Trophoblast cell (in vitro differentiated cells and primary cell): ENCODE data around the gene INTS2.

Source experiments
- DNase-seq, 2 donors: peaks; one replicate each; pipeline ENCODE4 v3.0.0-alpha.2; 2016
- H2AFZ ChIP-seq: 2 replicates; pipeline ENCODE4 v1.6.1; 2013; ENCODE audit warnings: low read length, moderate library complexity, mild to moderate bottlenecking; ENCODE audit not compliant: insufficient read depth, poor library complexity
- H2AK5ac ChIP-seq: 2 replicates; pipeline ENCODE4 v1.6.1; 2013; ENCODE audit warnings: mild to moderate bottlenecking, low read length
- H2BK120ac ChIP-seq: 2 replicates; pipeline ENCODE4 v1.6.1; 2013; ENCODE audit warnings: low read length, mild to moderate bottlenecking, moderate library complexity; ENCODE audit not compliant: insufficient read depth, poor library complexity
- H2BK12ac ChIP-seq: 2 replicates; pipeline ENCODE4 v1.6.1; 2013; ENCODE audit warnings: mild to moderate bottlenecking, low read length, moderate library complexity
- H2BK5ac ChIP-seq: 2 replicates; pipeline ENCODE4 v1.6.1; 2013; ENCODE audit warnings: low read length, low read depth, moderate library complexity, mild to moderate bottlenecking; ENCODE audit not compliant: poor library complexity
- H3K14ac ChIP-seq: 2 replicates; pipeline ENCODE4 v1.6.1; 2013; ENCODE audit warnings: mild to moderate bottlenecking, low read length
- H3K18ac ChIP-seq: 2 replicates; pipeline ENCODE4 v1.6.1; 2013; ENCODE audit warnings: mild to moderate bottlenecking, low read length
- H3K23ac ChIP-seq: 2 replicates; pipeline ENCODE4 v1.6.1; 2013; ENCODE audit warnings: low read length
- H3K27ac ChIP-seq: 2 replicates; pipeline ENCODE4 v1.5.1; 2013; ENCODE audit warnings: low read depth, mild to moderate bottlenecking, inconsistent platforms, low read length, moderate library complexity
- H3K27me3 ChIP-seq: 2 replicates; pipeline ENCODE4 v1.6.1; 2013; ENCODE audit warnings: inconsistent platforms, mild to moderate bottlenecking, low read length, moderate library complexity; ENCODE audit not compliant: insufficient read depth
- H3K36me3 ChIP-seq, 2 experiments: 1 replicate in 1 of 2; 2 replicates in 1 of 2; pipeline ENCODE4 v1.6.1; 2013; ENCODE audit warnings: low read length in 2 of 2, mild to moderate bottlenecking in 2 of 2, moderate library complexity in 1 of 2; ENCODE audit not compliant: insufficient read depth in 2 of 2, control insufficient read depth in 1 of 2
- H3K4ac ChIP-seq: 2 replicates; pipeline ENCODE4 v1.6.1; 2013; ENCODE audit warnings: low read depth, mild to moderate bottlenecking, low read length, moderate library complexity
- H3K4me1 ChIP-seq, 2 experiments: 1 replicate in 1 of 2; 2 replicates in 1 of 2; pipeline ENCODE4 v1.6.1; 2013; ENCODE audit warnings: low read length in 2 of 2, mild to moderate bottlenecking in 2 of 2, moderate library complexity in 1 of 2; ENCODE audit not compliant: insufficient read depth in 2 of 2, control insufficient read depth in 1 of 2
- H3K4me2 ChIP-seq: 2 replicates; pipeline ENCODE4 v1.6.1; 2013; ENCODE audit warnings: inconsistent platforms, mild to moderate bottlenecking, low read length, moderate library complexity
- H3K4me3 ChIP-seq: 2 replicates; pipeline ENCODE4 v1.5.1; 2013; ENCODE audit warnings: mild to moderate bottlenecking, low read depth, low read length, inconsistent platforms
- H3K79me1 ChIP-seq: one replicate; pipeline ENCODE4 v1.6.1; 2013; ENCODE audit warnings: low read length
- H3K79me2 ChIP-seq: 2 replicates; pipeline ENCODE4 v1.6.1; 2013; ENCODE audit warnings: low read length, mild to moderate bottlenecking; ENCODE audit not compliant: control insufficient read depth, insufficient read depth, poor library complexity
- H3K9ac ChIP-seq: 2 replicates; pipeline ENCODE4 v1.6.1; 2013; ENCODE audit warnings: mild to moderate bottlenecking, low read length
- H3K9me3 ChIP-seq: 2 replicates; pipeline ENCODE4 v1.6.1; 2013; ENCODE audit warnings: low read depth, mild to moderate bottlenecking, control low read depth, inconsistent platforms, low read length; ENCODE audit not compliant: insufficient read depth
- H4K12ac ChIP-seq: 2 replicates; pipeline ENCODE4 v1.6.1; 2013; ENCODE audit warnings: low read depth, mild to moderate bottlenecking, low read length, moderate library complexity
- H4K8ac ChIP-seq: 2 replicates; pipeline ENCODE4 v1.6.1; 2013; ENCODE audit warnings: low read depth, mild to moderate bottlenecking, low read length, moderate library complexity
- H4K91ac ChIP-seq: one replicate; pipeline ENCODE4 v1.6.1; 2013; ENCODE audit warnings: low read depth, mild to moderate bottlenecking, low read length, moderate library complexity
- WGBS: extraction: QIAGEN DNeasy Blood & Tissue Kit; methylation state at CpG from one replicate; pipeline ENCODE4 v1.1.7; 2013; ENCODE audit warnings: missing lambda C conversion rate; ENCODE audit not compliant: insufficient read length, insufficient coverage; ENCODE audit errors: extremely low coverage; 5-methylcytosine and 5-hydroxymethylcytosine counted together

Gene INTS2

DNA sequence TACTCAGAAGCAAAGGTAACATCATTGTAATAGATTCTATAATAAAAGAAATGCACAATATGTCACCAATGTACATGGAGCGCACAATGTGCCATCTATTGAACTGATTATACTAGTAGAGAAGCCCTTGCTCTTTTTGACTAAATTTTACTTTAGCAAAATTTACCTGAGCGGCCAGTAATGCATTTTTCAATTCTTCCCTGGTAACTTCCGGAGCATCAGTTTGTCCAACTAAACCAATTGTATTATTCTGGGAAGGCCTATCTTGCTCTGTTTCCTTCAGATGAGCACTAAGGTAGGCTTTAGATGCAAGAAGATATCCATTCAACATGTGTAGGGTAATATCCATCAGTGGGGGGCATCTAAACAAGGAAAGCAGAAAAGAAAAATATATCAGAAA is 55.7 kb downstream of the INTS2 start:
- H3K4me3 ChIP-seq = no peak overlapping the region
- H4K8ac ChIP-seq = no peak overlapping the region
- H2AFZ ChIP-seq = no peak overlapping the region
- DNase-seq = no peak
- H3K79me1 ChIP-seq = no peaks in the 10 kb centered on the region
- no peak overlapping the region for H3K14ac ChIP-seq
- no peak overlapping the region for H2BK120ac ChIP-seq
- no peak overlapping the region for H4K91ac ChIP-seq
- H3K23ac ChIP-seq = no peak overlapping the region
- peaks cover 5 to 6% of the 10 kb centered on the region in 2 experiments for H3K36me3 ChIP-seq
- H3K79me2 ChIP-seq = no peaks in the 10 kb centered on the region
- no peak overlapping the region for H3K27ac ChIP-seq
- no peak overlapping the region for H3K4me2 ChIP-seq
- H3K27me3 ChIP-seq = no peaks in the 10 kb centered on the region
- H2BK5ac ChIP-seq = no peak overlapping the region
- H3K18ac ChIP-seq = no peak overlapping the region
- H2AK5ac ChIP-seq = no peak overlapping the region
- WGBS = no CpG with 5 or more reads among the region's 3 CpGs
- H2BK12ac ChIP-seq = no peak overlapping the region
- no peaks in the 10 kb centered on the region for H3K4me1 ChIP-seq
- no peaks in the 10 kb centered on the region for H3K9me3 ChIP-seq
- H3K4ac ChIP-seq = no peak overlapping the region
- H3K9ac ChIP-seq = no peak overlapping the region
- no peak overlapping the region for H4K12ac ChIP-seq

- H4K8ac ChIP-seq = no peak overlapping the region
- no peaks in the 10 kb centered on the region for H3K79me1 ChIP-seq
- no peak overlapping the region for H3K4ac ChIP-seq
- no peaks in the 10 kb centered on the region for H3K4me1 ChIP-seq
- H2BK5ac ChIP-seq = no peak overlapping the region
- no peak overlapping the region for H2AFZ ChIP-seq
- DNase-seq = peak in 1 of 2 donors; percentile 70
- H3K27me3 ChIP-seq = no peaks in the 10 kb centered on the region
- H2BK120ac ChIP-seq = no peak overlapping the region
- no peak overlapping the region for H3K9ac ChIP-seq
- no peak overlapping the region for H3K4me2 ChIP-seq
- no peak overlapping the region for H3K18ac ChIP-seq
- no peaks in the 10 kb centered on the region for H3K79me2 ChIP-seq
- no peak overlapping the region for H4K91ac ChIP-seq
- no peak overlapping the region for H2AK5ac ChIP-seq
- H3K14ac ChIP-seq = no peak overlapping the region
- peaks cover 2 to 7% of the 10 kb centered on the region in 2 experiments for H3K36me3 ChIP-seq
- no peak overlapping the region for H3K4me3 ChIP-seq
- H3K27ac ChIP-seq = no peak overlapping the region
- H4K12ac ChIP-seq = no peak overlapping the region
- no peak overlapping the region for H2BK12ac ChIP-seq
- no peak overlapping the region for H3K23ac ChIP-seq
- WGBS = no CpG with 5 or more reads among the region's 3 CpGs
- H3K9me3 ChIP-seq = no peaks in the 10 kb centered on the region
Observed at GRCh38 chr17:61869138-61869537, 58.6 kb downstream of the INTS2 start.

DNA sequence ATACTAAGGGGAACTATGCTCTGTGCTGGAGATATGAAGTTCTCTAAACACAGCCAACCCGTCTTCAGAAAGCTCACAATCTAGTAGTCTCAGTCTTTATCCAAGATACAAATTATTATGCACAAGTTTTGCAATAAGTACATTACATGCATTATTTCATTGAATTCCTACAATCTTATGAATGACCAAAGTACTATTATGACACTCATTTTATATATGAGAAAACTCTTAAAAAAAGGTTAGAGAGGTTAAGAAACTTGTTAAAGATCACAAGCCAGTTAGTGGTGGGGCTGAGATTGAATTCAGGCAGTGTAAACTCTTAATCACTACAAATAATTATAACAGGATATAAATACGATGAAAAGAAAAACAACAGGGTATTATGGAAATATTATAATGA is 59.7 kb downstream of the INTS2 start:
- Histone ChIP-seq H3K4me1 (no peaks in the 10 kb centered on the region), H3K23ac (no peak overlapping the region), H2BK12ac (no peak overlapping the region), H3K4ac (no peak overlapping the region), H2BK5ac (no peak overlapping the region), H3K36me3 (peaks cover 2 to 7% of the 10 kb centered on the region in 2 experiments), H4K91ac (no peak overlapping the region), H3K9ac (no peak overlapping the region), H2AK5ac (no peak overlapping the region), H3K18ac (no peak overlapping the region), H3K27ac (no peak overlapping the region), H3K27me3 (no peaks in the 10 kb centered on the region), H3K4me2 (no peak overlapping the region), H2BK120ac (no peak overlapping the region), H4K8ac (no peak overlapping the region), H2AFZ (no peak overlapping the region), H3K9me3 (no peaks in the 10 kb centered on the region), H3K4me3 (no peak overlapping the region), H3K79me2 (peaks cover 1% of the 10 kb centered on the region), H4K12ac (no peak overlapping the region), H3K79me1 (peaks cover 1% of the 10 kb centered on the region), H3K14ac (no peak overlapping the region)
- WGBS = no CpG with 5 or more reads among the region's 2 CpGs
- DNase-seq = no peak

- Histone ChIP-seq H3K14ac (no peak overlapping the region), H3K9ac (no peak overlapping the region), H3K27me3 (no peaks in the 10 kb centered on the region), H3K27ac (no peak overlapping the region), H3K36me3 (peaks cover 2 to 7% of the 10 kb centered on the region in 2 experiments), H2BK12ac (no peak overlapping the region), H3K4me2 (no peak overlapping the region), H3K18ac (no peak overlapping the region), H3K4me1 (no peaks in the 10 kb centered on the region), H3K79me1 (peaks cover 4% of the 10 kb centered on the region), H3K79me2 (peaks cover 3% of the 10 kb centered on the region), H4K12ac (no peak overlapping the region), H2AFZ (no peak overlapping the region), H3K4ac (no peak overlapping the region), H3K4me3 (no peak overlapping the region), H3K23ac (no peak overlapping the region), H2AK5ac (no peak overlapping the region), H2BK5ac (no peak overlapping the region), H2BK120ac (no peak overlapping the region), H4K8ac (no peak overlapping the region), H4K91ac (no peak overlapping the region), H3K9me3 (no peaks in the 10 kb centered on the region)
- no peak for DNase-seq
Observed at GRCh38 chr17:61867033-61867432, 60.7 kb downstream of the INTS2 start.
